COLO668 (cell line): ENCODE data around the gene C12orf60.

Experiments
- DNase-seq: peaks from one replicate; lab custom pipeline; 2025; ENCODE audit not compliant: unreplicated experiment; lab: John Stamatoyannopoulos, UW

C12orf60 gene

GRCh38 chr12:14871886-14872285, 68.4 kb downstream of the C12orf60 start:
- no peak for DNase-seq

- no peak for DNase-seq
These were observed 70.1 kb downstream of the C12orf60 start for GRCh38 chr12:14873440-14874185.
